GM08714 (cell line): ENCODE measurements around the gene SORCS2.

Experiments
- H3K4me3 ChIP-seq: fragments of 200-500 bp; sonication (Bioruptor generic); 2 replicates; pipeline ENCODE4 v1.5.1; 2014; ENCODE audit warnings: mild to moderate bottlenecking, low read length, inconsistent platforms
- ZNF274 ChIP-seq: IDR thresholded peaks from 2 replicates; pipeline ENCODE4 v1.6.1; 2012; ENCODE audit warnings: mild to moderate bottlenecking, low read depth, low read length

SORCS2 gene

DNA sequence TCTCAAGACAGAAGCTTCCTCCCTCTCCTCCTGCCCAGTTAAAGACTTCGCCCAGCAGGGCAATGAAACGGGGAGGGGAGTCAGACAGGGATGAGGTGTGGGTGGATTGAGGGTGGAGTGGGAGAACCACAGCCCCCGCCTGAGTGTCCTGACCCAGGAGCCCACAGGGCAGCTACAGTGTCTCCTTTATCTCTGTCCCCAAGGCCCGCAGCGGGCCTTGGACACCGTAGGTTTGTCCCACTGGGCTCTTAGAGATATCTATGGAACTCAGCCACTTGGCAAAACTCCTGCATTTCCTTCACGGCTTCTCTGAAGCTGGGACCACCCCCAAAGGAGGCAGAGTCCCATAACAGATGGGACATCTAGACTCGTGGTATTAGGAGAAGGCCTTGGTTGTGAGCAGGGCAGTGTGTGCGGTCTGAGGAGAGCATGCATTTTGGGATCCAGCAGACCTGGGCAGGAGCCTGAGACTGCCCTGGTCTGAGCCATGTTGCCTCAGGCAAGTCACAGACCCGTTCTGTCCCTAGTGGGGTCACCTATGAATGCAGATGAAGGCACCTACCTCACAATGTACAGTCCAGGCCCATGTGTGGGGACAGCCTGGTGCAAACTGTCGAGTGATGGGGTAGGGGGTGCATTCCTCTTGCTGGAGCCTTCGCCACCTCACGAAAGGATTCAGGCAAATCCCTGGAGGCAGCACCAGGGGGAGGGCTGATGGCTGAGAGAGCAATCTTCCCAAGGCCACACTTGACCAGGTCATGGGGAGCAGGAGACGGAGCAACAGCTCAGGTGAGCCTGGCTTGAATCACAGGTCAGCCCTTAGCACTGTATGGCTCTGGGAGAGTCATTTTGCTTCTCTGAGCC is 468.1 kb downstream of the SORCS2 start:
- no peak overlapping the region for H3K4me3 ChIP-seq
- no peak for TF ChIP-seq ZNF274

DNA sequence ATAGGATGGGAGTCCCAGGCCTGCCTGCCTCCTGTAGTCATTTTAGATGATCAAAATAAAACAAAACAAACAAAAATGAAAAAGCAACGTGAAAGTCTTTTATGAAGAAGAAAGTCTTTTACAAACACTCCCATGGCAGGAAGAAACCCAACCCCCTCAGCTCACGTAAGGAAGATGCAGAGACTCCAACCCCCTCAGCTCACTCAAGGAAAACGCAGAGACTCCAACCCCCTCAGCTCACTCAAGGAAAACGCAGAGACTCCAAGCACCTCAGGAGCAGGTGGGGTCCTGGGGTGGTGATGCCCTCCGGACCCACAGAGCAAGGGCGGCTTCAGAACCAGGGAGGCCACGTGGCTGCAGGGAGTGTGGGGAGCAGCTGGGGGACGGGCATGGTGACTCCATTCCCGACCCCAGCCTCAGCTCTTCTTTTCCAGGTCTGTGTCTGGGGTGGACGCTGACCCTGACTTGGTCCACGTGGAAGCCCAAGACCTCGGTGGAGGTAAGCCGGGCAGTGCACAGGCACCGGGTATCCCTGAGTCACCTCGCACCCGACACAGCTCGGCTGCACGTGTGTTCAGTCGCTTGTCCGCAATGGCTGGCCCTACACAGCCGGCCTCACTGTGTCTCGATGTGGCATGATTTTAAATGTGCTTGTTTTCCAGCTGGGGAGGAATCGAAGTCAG is 468.9 kb downstream of the SORCS2 start:
- TF ChIP-seq ZNF274 = no peak
- no peak overlapping the region for H3K4me3 ChIP-seq

DNA sequence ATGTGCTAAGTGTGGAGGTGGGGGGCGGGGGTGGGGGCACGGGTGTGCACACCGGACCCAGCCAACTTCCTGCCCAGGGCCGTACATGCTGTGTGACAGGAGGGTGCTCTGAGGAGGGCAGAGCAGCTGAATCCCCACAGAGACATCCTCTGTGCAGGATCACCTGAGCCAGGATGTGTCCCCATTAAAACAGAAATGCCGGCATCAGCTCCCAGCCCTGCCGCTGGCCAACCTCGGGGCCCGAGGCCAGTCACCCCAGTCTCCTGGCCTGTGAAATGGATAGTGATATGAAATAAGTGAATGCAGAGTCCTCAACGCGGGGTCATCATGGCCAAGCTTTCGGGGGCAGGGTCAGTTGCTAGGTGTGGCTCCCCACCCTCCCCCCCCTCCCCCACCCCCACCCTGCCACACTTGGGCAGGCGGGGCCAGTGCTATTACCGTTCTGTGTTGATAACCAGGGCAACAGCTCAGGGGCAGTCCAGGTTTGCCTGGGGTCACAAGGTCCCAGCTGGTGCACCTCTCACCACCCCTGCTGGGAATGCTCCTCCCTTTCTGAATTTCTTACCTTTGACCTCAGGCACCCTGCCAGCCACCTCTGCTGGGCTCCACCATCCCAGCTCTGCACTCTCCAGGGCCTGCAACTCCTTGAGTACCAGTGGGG is 469.6 kb downstream of the SORCS2 start:
- H3K4me3 ChIP-seq = no peak overlapping the region
- no peak for TF ChIP-seq ZNF274

DNA sequence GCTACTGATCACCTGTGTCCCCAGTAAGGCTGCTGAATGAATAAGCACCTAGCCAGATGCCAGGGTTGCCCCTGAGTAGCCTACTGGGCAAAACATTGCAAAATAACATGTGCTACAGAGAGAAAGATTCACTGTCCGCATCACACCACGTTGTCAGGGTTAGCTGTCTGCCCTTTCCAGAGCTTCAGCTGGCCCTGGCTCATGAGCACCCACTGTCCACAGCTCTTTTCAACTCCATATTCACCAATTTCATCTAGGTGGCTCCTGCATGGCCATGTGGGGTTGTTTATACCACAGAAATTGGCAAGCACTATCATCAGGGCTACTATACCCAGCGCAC is 470.1 kb downstream of the SORCS2 start:
- no peak overlapping the region for H3K4me3 ChIP-seq
- TF ChIP-seq ZNF274 = no peak

DNA sequence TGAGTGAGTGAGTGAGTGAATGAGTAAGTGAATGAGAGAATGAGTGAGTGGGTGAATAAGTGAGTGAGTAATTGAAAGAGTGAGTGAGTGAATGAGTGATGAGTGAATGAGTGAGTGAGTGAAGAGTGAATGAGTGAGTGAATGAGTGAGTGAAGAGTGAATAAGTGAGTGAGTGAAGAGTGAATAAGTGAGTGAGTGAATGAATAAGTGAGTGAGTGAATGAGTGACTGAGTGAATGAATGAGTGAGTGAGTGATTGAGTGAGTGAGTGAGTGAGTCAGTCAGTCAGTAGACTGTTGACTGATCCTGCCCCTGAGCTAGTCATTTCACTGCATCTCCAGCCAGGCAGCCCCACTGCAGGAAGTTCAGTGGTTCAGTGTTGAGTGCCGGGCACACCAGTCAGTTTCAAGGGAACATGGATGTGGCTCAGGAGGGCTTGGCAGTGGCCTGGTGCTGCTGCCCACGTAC is 470.8 kb downstream of the SORCS2 start:
- no peak overlapping the region for H3K4me3 ChIP-seq
- no peak for TF ChIP-seq ZNF274

DNA sequence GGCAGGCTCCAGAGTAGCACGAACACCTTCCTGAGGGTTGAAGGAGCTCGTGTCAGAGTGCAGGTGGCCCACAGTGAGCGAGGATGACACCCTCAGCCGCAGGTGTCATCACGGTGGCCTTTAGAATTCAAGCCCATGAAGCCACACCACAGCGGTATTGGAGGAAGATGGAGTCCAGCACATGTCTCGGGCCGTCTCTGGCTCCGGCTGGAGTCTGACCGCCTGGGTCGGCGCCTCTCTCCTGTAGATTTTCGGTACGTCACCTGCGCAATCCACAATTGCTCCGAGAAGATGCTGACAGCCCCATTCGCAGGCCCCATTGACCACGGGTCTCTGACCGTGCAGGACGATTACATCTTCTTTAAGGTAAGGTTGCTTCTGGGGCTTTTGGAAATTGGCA is 471.8 kb downstream of the SORCS2 start:
- TF ChIP-seq ZNF274 = no peak
- no peak overlapping the region for H3K4me3 ChIP-seq

DNA sequence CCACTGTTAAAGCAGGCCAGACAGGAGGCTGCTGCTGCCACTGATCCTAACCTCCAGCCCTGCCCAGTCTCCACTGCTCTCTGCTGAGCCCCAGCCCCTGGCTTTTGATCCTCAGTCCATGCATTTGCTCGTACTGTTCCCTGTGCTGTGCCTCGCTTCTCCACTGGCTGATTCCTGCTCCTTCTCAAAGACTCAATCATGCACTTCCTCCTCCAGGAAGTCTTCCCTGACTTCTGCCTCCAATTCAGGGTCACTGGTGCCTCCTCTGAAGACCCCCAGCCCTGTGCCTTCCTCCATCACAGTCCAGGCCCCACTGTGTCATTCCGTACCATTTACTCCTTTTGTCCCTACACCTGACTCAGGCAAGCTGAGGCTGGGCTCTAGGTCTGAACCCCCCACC is 473.0 kb downstream of the SORCS2 start:
- TF ChIP-seq ZNF274 = no peak

DNA sequence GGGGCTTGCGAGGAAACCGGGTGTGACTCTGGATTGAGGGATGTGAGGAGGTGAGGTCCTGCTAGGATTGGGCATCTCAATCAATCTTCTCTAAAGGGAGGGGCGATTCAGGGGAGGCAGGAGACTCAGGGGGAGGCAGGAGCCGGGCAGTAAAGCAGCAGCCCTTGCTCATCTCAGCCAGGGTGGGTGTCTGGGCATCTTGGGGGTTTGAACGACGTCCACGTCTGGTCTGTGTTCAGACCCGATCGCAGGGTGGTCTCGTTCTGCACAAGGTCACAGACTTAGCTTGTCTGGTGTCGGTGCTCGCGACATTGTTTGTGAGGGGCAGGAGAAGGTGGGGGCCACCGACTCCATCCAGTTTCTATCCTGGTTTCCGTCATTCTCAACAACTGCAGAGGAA is 473.7 kb downstream of the SORCS2 start:
- TF ChIP-seq ZNF274 = no peak
- H3K4me3 ChIP-seq = no peak overlapping the region

More for the DNA sequence above, 473.0 kb downstream of the SORCS2 start:
- no peak overlapping the region for H3K4me3 ChIP-seq

DNA sequence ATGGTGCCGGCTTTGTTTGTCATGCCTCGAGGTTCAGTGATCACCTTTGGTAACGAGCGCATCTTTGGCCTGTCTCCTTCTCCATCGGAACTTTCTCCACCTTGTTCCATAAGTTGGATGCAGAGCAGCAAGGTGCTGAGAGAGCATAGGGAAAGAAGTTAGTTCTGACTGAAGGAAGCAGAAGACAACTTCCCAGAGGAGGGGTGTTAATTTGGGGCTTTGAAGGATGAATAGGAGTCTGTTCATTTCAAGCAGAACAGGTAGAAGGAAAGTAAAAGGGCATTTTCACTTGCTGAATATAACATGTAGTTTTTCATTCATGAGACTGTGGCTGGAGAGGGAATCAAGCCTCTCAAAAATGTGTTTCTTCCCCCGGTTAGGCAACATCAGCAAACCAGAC is 474.4 kb downstream of the SORCS2 start:
- H3K4me3 ChIP-seq = no peak overlapping the region

DNA sequence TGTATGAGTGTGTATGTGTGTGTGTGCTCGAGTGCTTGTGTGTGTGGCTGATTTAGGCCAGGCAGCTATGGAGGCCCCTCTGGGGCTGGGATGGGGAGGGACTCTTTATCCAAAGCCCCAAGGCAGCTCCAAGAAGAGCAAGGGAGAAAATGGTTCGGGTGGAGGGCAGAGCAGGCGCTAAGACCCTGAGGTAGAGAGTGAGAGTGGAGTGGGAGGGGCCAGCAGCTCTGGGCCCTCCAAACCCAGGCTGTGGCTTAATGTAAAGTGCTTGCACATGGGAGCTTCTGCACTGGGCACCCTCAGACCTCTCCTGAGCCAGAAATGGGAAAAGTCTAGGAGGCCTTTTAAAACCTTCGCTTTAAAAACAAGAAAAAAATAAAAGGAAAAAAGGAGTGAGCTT is 475.9 kb downstream of the SORCS2 start:
- TF ChIP-seq ZNF274 = no peak
- H3K4me3 ChIP-seq = no peak overlapping the region

More for the DNA sequence above, 474.4 kb downstream of the SORCS2 start:
- TF ChIP-seq ZNF274 = no peak

DNA sequence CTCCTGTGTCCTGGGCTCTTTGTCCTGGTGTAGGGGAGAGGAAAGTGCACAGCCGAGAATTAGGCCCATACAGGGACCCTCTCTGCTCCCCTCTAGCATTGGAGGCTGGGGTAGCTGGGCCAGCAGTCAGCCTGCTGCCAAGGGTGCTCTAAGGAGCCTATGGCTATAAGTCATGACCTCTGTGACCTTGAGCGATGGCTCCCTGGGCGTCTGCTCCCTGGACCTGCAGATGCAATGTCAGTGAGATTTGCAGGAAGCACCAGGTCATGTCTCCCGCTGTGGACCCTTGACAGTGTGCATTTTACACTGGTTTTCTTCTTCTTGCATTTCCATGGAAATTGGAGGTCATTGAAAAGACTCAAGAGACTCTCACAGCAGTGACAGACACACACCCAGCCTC is 476.5 kb downstream of the SORCS2 start:
- no peak for TF ChIP-seq ZNF274

DNA sequence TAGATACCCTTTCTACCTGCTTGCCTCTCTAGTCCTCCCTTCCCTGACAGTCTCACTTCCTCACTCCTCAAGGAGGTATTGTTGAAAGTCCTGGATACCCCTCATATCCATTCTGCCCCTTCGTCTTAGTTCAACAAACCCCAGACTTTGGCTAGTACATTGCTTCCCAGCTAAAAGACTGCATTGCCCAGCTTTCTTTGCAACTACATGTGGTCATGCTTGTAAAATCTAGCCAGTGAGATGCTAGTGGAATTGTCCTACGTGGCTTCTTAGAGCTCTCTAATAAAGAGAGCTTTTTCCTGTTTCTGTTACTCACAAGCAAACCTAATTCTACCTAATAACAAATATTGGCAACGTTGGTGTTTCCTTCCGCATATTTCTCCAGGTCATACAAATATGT is 480.3 kb downstream of the SORCS2 start:
- TF ChIP-seq ZNF274 = no peak
- H3K4me3 ChIP-seq = no peak overlapping the region

More for the DNA sequence above, 476.5 kb downstream of the SORCS2 start:
- no peak overlapping the region for H3K4me3 ChIP-seq

DNA sequence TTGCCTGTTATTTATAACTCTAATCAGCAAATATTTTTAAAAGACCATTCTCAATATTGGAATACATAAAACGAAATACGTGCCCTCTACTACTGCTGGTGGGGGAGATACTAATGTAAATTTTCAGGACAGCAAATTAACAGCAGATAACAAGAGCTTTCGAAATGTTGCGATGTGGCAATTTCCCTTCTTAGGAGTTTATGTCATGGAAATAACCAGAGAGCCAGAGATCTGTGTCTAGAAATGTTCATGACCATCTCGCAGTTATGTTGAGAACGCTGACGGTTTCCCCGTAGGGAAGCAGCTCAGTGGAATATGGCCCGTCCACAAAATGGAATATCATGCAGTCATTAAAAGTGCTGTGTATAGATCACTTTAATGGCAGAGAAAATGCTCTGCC is 480.8 kb downstream of the SORCS2 start:
- TF ChIP-seq ZNF274 = no peak
- H3K4me3 ChIP-seq = no peak overlapping the region

DNA sequence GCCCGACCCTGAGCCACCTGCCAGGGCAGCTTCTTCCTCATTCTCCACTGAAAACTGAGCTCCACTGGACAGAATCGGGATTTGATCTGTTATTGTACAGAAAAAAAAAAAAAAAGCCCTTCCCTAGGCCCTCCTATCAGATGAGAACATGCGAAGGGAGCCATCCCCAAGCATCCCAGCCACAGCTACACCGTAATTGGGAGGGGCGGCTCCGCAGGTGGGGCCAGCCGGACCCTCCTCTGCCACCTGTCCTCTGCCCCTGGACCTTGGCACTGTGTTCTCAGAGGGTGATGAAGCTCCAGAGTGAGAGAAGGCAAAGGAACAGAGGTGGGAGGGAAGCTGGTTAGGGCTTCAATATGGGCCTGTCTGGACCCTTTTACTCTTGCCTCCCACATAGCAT is 482.4 kb downstream of the SORCS2 start:
- H3K4me3 ChIP-seq = no peak overlapping the region
- TF ChIP-seq ZNF274 = no peak

DNA sequence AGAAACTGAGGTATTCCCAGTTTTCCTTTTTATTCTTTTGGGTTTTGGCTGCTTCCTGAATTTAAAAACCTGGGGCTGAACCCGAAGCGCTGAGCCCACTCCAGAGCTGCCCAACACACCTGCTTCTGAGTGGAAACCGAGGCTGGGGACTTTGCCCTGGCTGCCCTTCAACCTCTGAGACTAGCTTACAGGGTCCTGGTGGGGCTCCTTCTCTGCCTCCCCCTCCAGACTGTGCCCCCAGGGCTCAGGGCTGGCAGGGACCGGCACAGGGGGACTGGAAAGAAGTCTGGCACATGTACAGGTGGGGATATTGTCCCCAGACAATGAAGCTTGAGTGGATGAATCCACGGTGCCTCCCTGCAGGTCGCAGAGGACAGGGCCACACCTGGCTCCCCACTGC is 482.8 kb downstream of the SORCS2 start:
- no peak for TF ChIP-seq ZNF274
- no peak overlapping the region for H3K4me3 ChIP-seq
